Testis (tissue), 3 donors: Measurements from ENCODE around the gene FBXL3. TPM values are rescaled to one million over a fixed set of nuclear protein-coding genes. Genes with fewer than 3 reads are reported as not detected.

Experiments
- DNase-seq: peaks from one replicate; pipeline ENCODE4 v3.0.0-alpha.2; 2019
- H3K27ac ChIP-seq, 2 donors: fragments of 200-600 bp; sonication (generic); one replicate each; pipeline ENCODE4 v1.5.1; 2019
- H3K27me3 ChIP-seq: fragments of 200-600 bp; sonication (generic); one replicate; pipeline ENCODE4 v1.5.1; 2019
- H3K36me3 ChIP-seq: fragments of 200-600 bp; sonication (generic); one replicate; pipeline ENCODE4 v1.5.1; 2017; ENCODE audit warnings: low read depth; ENCODE audit errors: missing control alignments
- H3K4me1 ChIP-seq: fragments of 200-600 bp; sonication (generic); one replicate; pipeline ENCODE4 v1.5.1; 2019
- H3K4me3 ChIP-seq, 2 donors: fragments of 200-600 bp; sonication (generic); one replicate each; pipeline ENCODE4 v1.5.1; 2017 to 2019
- H3K9me3 ChIP-seq: fragments of 200-600 bp; sonication (generic); one replicate; pipeline ENCODE4 v1.5.1; 2017
- CTCF ChIP-seq, 3 experiments: fragments of 450-650 bp in 2 of 3; fragments of 200-600 bp in 1 of 3; sonication (generic) in 1 of 3; IDR thresholded peaks; one replicate each; pipeline ENCODE4 v1.5.1; 2016 to 2019; ENCODE audit warnings: antibody characterized with exemption in 3 of 3, mild to moderate bottlenecking in 2 of 3, moderate library complexity in 1 of 3
- POLR2A ChIP-seq: fragments of 450-650 bp; IDR thresholded peaks from one replicate; pipeline ENCODE4 v1.6.1; 2017; ENCODE audit warnings: antibody characterized with exemption, mild to moderate bottlenecking, moderate library complexity
- WGBS, 2 donors: methylation state at CpG; one replicate each; pipeline ENCODE4 v1.1.5; 2018; 5-methylcytosine and 5-hydroxymethylcytosine counted together
- intact Hi-C: fragments of 100-400 bp; cut with DNase I; formaldehyde crosslinking; loops from one replicate; pipeline ENCODE4 v1.15.1; 2023; ENCODE audit warnings: low total_unique reads
- polyA plus RNA-seq: library from polyadenylated mRNA; stranded (reverse); fragments of 350-450 nt; fragmentation: Illumina TruSeq; extraction: RNeasy Lipid Tissue Mini Kit (QIAGEN cat#74804); gene quantifications from one replicate; pipeline ENCODE4 v1.2.3, GENCODE V29; 2014; ENCODE audit warnings: low read depth, low replicate concordance; ENCODE audit not compliant: insufficient read depth
- total RNA-seq, 2 donors: library from RNA; depleted of rRNA; stranded (reverse); fragments of >200 nt; gene quantifications; one replicate each; pipeline ENCODE4 v1.2.3, GENCODE V29; 2016

FBXL3 gene
- total and polyA plus RNA-seq, 3 donors from 2014 or later: 51.0 to 111 (median 84.0) TPM

- 55 to 64% methylated on average over 4 of the region's 4 CpGs for WGBS, 2 donors
- no peaks in the 10 kb centered on the region for H3K27me3 ChIP-seq
- no peaks in the 10 kb centered on the region for H3K9me3 ChIP-seq
- no peaks in the 10 kb centered on the region for H3K4me1 ChIP-seq
- no peaks in the 10 kb centered on the region for H3K36me3 ChIP-seq
- no peak for TF ChIP-seq POLR2A
- no peak for TF ChIP-seq CTCF (IDR thresholded peaks at IDR 0.05)
- H3K27ac ChIP-seq: peak overlapping the region in 1 of 2 donors; percentile 13
- H3K4me3 ChIP-seq: no peak overlapping the region
- peak; percentile 58 for DNase-seq
- intact Hi-C loops: no loop called here
Observed at GRCh38 chr13:77048681-77049080, 21.7 kb upstream of the FBXL3 start.

- TF ChIP-seq CTCF (IDR thresholded peaks at IDR 0.05) (no peak), POLR2A (no peak)
- Histone ChIP-seq H3K27me3 (no peaks in the 10 kb centered on the region), H3K4me3 (no peak overlapping the region), H3K9me3 (no peaks in the 10 kb centered on the region), H3K36me3 (no peaks in the 10 kb centered on the region), H3K27ac (peak overlapping the region in 1 of 2 donors; percentile 13), H3K4me1 (no peaks in the 10 kb centered on the region)
- DNase-seq: no peak
- 81 to 84% methylated on average over 7 to 8 of the region's 8 CpGs for WGBS, 2 donors
- intact Hi-C loops: no loop called here
Observed at GRCh38 chr13:77047649-77048343, 20.8 kb upstream of the FBXL3 start.

GRCh38 chr13:77042566-77043177 lies 15.7 kb upstream of the FBXL3 start:
- WGBS, 2 donors: 52 to 62% methylated on average over 5 of the region's 5 CpGs
- H3K9me3 ChIP-seq: no peaks in the 10 kb centered on the region
- TF ChIP-seq CTCF (IDR thresholded peaks at IDR 0.05) (no peak), POLR2A (no peak)
- H3K4me1 ChIP-seq: peaks cover 7% of the 10 kb centered on the region
- no peaks in the 10 kb centered on the region for H3K36me3 ChIP-seq
- DNase-seq: no peak
- intact Hi-C loops: no loop called here
- no peak overlapping the region for H3K4me3 ChIP-seq
- peak overlapping the region in 1 of 2 donors; percentile 52 for H3K27ac ChIP-seq
- H3K27me3 ChIP-seq: no peaks in the 10 kb centered on the region

GRCh38 chr13:77040835-77041234 lies 13.9 kb upstream of the FBXL3 start:
- TF ChIP-seq POLR2A: no peak
- TF ChIP-seq CTCF (IDR thresholded peaks at IDR 0.05): no peak

GRCh38 chr13:77040076-77040475 lies 13.1 kb upstream of the FBXL3 start:
- 88 to 91% methylated on average over 7 of the region's 7 CpGs for WGBS, 2 donors
- peaks cover 20% of the 10 kb centered on the region for H3K4me1 ChIP-seq
- intact Hi-C loops: no loop called here

More at GRCh38 chr13:77040835-77041234, 13.9 kb upstream of the FBXL3 start:
- Histone ChIP-seq H3K9me3 (no peaks in the 10 kb centered on the region), H3K36me3 (no peaks in the 10 kb centered on the region), H3K4me3 (no peak overlapping the region), H3K27me3 (no peaks in the 10 kb centered on the region), H3K27ac (peak overlapping the region; percentile 4 to 57), H3K4me1 (peaks cover 20% of the 10 kb centered on the region)
- no peak for DNase-seq
- 64 to 84% methylated on average over 4 to 9 of the region's 9 CpGs for WGBS, 2 donors
- intact Hi-C loops: no loop called here

More at GRCh38 chr13:77040076-77040475, 13.1 kb upstream of the FBXL3 start:
- H3K27ac ChIP-seq: peak overlapping the region in 1 of 2 donors; percentile 33
- no peaks in the 10 kb centered on the region for H3K36me3 ChIP-seq
- TF ChIP-seq CTCF (IDR thresholded peaks at IDR 0.05) (no peak), POLR2A (no peak)
- DNase-seq: no peak
- H3K4me3 ChIP-seq: no peak overlapping the region
- no peaks in the 10 kb centered on the region for H3K9me3 ChIP-seq
- no peaks in the 10 kb centered on the region for H3K27me3 ChIP-seq
